GM19099 (cell line): ENCODE measurements around the gene ROPN1.
A peak's percentile ranks its signal among the peaks of the same experiment; 100 is the strongest.

Experiments
- POLR2A ChIP-seq: IDR thresholded peaks from 3 replicates; pipeline ENCODE4 v1.6.1; 2011; ENCODE audit warnings: low read depth; ENCODE audit not compliant: insufficient read length; ENCODE audit errors: extremely low read depth

ROPN1 gene

DNA sequence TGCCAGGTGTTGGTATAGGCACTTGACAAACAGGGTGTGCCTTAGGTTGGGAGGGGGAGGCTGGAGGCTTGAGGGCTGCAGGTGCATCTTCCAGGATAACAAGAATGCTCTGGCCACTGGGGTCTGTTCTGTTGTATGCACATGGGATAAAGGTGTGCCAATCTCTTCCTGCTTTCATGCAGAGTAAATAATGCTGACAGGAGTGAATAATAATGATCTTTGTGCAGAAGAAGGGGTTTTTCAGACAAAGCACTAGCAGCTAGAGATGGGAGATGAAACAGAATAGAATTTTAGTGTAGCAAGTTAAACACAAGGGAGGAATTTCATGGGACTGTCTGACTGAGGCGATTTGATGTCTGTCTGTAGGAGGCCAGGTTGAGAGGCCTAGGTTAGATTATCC lies 1.9 kb upstream of the ROPN1 start:
- no peak for TF ChIP-seq POLR2A

DNA sequence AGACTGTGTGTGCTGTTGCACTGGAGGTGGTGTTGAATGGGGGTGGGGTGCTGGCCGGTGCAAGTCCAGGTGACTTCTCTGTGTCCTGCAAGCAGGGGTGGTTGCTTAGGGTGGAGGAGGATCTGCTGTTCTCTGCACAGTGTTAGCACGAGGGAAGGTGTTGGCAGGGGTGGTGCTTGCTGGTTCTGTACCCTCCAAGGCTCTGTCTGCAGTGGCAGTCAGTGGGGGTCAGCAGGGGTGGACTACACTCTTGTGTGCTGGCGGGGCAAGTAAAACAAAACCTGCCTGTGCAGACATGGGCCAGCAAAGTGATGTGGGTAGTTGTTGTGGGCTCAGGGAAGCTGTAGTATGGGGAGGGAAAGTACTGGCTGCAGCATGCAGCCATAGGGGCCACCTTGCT lies 5.5 kb downstream of the ROPN1 start:
- no peak for TF ChIP-seq POLR2A

DNA sequence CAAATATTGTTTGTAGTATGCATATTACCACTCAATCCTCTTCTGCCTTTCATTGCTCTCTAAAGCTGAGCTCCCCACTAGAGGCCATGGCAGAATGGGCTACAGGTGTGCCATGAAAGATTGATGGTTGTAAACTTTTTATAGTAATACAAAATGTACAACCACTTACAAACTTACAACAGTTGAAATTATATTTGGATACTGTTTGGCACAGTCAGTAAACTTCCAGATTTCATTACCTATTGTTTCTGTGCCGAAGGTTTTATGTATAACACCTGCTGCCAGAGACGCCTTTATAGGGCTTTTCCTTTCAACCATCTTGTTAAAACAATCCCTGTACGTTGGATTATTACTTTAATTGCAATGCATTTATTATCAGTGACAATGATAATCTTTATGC lies 7.0 kb downstream of the ROPN1 start:
- no peak for TF ChIP-seq POLR2A

DNA sequence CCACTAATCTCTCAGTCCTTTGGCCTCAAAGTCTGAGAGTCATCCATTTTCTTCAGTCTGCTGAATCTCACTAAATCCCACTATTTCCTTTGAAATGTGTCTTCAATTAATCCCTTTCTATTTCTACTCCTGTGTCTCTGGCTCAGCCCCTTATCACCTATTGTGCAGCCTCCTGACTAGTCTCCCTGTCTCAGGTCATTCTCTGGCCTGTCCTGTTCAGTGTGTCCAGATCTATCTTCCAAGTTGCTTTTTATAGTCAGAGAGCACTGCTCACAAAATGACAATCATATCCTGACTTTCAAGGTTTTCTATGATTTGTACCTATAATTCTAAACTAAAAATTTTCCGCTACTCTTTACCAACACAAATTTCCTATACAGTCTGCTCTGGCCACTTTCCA lies 7.6 kb downstream of the ROPN1 start:
- no peak for TF ChIP-seq POLR2A

DNA sequence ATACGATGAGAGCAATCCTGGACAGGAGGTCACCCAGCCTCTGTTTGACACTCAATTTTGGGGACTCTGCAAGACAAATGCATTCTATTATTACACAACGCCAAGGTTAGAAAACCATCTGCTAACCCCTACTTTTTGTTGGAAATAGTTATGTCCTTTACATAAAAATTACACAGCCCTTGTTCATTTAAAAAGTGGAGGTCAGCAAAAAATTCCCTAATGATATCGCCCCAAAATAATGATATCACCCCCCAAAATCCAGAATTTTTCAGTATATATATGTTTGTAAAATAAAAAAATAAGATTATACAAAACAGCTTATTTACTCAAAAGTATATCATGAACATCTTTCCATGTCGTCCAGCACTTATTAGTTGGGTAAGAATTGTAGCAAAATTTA lies 11.4 kb downstream of the ROPN1 start:
- TF ChIP-seq POLR2A = no peak

DNA sequence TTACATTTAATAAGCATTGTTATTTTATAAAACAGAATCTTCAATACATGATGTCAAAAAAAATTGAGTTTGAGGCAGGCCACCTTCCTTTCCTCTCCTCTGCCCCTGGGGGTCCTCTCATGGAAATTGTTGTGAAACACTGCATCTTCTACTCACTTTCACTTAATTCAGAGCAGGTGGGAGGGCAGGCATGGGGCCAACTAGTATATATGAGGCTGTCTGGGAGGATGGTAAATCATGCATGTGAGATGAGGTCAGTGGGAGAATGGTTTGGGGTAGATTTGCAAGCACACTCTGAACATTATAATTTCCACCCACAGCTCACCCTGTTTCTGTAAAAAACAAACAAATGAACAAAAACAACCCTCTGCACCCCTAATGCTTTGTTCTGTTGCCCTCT lies 20.5 kb downstream of the ROPN1 start:
- no peak for TF ChIP-seq POLR2A

DNA sequence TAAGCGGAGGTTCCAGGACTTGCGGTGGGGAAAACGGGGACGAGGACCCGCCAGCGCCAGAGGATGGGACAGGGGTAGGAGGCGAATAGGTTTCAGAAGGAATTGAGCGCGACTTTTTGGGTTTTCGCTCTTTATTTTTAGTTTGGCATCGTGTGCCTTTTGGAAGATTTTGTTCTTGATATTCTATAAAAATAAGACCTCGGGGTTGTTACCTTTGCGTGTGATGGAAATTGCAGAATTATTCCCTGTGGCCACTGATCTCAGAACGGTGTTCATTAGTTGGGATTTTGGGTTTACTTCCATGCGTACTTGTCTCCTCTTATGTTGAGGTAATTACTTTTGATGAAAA lies 30.4 kb downstream of the ROPN1 start:
- TF ChIP-seq POLR2A = no peak

DNA sequence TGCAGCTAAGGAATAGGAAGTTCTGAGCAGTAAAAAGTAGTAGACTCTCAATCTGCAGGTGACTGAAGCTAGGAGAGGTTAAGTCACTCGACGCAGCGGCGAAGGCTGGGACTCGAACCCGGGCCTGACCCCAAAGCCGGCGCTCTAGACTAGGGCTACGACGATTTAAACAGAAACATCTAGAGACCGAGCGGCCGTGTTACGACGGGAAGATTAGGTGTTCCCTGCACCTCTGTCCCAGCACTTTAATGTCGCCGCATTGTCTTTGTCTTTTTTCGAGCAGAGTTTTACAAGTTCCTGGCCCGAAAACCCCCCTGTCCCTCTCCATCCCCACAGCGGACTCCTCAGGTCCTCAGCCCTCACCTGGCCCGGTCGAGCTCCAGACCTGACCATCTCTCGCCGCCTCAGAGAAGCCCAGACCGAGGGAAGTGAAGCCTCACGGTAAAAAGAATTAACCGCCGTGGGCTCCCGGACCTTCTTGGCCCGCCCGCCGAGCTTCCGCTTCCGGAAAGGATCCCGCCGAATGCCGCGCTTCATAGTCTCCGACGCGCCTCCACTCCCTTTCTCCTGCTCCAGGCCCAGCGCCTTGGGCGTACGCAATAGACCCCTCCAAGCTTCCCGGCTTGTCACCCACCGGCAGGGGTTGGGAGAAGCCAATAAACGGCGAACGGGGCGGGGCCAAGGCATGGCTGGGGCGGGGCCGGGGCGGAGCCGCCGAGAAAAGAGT lies 31.0 kb downstream of the ROPN1 start, which contains the start of gene CCDC14:
Gene CCDC14, minus strand, starts transcription at position 449 of the 727 bp plus-strand sequence. Its CDS starts 56 bp downstream, at position 393.
- peak; percentile 77 for TF ChIP-seq POLR2A

DNA sequence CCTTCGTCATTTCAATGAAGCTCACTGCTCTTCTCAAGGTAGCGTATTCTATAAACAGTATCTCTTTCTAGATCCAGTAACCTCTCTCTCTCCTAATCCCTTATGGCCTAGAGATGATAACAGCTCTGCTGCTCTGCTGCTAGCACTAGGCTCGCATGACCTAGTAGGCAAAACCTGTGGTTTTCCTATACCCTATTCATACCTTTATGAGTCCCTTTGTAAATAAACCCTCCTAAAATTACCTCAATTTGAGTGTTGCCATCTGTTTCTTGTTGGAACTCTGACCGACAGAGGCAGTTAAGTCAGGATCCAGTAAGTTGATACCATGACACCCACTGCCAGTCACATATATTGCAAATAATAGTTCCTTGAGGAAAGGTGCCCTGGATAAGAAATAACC lies 38.2 kb downstream of the ROPN1 start:
- TF ChIP-seq POLR2A = no peak

DNA sequence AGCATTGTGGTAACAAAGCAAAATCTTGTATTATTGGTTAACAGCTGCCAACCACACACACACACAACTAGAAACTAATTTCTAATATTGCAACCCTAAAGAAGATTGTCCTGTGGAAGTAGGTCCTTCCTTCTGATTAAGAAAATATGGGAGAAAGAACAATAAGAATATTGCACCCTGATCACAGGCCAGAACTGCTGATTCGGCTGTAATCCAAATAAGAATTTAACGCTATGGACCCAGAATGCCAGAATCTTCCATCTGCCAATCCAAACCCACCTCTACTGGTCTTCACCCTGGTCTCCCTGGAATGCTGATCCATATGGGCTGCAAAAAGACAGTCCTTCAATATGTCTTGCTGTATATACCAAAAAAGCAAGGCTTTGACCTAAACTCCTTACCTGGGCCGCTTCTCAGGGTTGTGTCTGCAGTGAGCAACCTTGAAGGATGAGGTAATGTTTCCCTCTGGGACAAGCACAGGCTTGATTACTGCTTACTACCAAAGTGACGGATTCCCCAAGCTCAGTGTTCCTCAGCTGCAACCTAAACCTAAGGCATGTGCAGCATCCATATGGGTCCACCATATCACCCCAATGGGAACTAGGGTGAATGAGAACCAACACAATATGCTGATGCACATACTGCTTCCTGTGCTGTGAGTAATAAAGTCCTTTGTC lies 38.9 kb downstream of the ROPN1 start:
- no peak for TF ChIP-seq POLR2A

DNA sequence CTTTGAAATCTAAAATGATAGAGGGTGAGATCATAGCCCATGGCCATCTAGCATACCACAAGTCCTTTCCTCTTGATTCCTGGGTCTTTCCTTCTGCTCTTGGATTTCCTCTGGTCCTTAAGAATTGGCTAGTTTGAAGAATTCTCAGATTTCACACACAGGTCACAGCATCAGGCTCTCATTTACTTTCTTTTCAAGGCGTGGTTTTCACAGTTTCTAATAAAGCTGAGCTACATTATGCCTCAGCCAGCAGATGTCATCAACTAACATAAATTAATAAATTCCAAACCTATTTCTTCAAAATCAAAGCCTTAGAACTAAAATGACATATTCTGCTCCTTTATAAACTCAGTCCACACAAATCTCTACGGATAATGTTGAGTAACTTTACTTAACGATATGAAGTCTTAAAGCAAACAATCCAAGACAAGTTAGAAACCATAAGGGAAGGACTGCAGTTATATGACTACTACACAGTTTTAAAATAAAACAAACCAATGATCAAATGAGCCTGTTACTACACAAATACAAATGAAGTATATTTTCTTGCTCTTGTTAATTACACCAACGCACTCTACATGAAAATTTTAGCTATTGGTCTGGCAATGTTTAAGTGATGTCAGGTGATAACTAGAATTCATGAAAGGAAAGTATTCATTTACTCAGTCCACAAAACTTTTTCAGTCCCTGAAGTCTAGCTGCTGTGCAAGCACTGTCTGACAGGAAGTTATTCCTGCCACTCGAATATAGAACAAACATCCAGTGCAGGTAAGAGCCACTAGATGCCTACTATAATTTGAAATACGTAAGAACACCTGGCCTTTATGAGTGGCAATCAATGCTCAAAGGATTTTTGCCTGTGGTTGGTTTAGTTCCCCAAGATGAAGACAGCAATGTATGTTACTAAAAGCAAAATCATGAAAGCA lies 40.1 kb downstream of the ROPN1 start:
- no peak for TF ChIP-seq POLR2A

DNA sequence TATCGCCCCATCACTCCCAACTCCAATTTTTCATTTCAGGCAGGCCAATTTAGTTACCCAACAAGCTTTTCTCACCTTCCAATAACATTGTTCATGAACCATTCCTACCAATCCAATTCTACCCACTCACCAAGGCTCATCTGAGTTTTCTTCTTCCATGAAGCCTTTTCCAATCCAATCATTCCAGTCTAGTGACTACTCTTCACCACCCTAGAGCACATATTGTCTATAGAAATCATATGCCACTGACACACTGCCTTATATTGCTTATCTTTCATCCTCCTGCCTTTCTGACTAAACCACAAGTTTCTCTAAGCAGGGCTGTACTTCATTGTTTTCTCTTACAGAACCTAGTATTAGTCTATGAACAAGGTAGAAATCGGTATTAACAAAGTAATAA lies 42.3 kb downstream of the ROPN1 start:
- TF ChIP-seq POLR2A = no peak

DNA sequence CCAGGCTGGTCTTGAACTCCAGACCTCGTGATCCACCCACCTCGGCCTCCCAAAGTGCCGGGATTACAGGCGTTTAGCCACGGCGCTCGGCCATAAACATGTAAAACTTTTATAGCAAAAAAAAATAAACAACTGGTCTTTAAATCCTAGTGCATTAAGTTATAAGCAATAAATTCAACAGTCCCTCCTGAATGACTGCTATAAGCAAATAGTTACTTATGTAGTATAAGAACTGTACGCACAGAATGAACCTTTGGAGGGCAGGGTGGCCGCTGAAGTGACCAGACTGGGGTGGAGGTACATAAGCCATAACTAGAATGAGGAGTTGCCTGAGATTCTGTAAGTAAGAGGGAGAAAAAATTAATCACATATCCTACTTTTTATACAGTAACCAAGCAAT lies 43.5 kb downstream of the ROPN1 start:
- no peak for TF ChIP-seq POLR2A

DNA sequence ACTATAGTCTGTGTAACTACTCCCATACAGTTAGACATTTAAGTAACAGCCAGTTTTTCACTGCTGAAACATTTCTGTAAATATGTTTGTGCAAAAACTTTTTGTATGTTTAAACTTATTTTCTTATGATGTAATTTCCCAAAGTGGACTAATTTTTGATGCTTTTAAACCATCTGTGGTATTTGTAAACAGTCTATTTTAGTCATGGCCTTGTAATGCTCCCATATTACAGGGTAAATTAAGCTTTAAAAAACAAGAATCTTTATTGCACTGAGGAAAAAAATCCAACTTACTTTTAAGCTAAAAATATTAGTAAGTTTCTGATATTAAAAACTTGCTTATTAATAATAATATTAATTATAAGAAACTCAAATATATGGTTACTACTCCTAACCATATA lies 44.4 kb downstream of the ROPN1 start:
- TF ChIP-seq POLR2A = no peak

DNA sequence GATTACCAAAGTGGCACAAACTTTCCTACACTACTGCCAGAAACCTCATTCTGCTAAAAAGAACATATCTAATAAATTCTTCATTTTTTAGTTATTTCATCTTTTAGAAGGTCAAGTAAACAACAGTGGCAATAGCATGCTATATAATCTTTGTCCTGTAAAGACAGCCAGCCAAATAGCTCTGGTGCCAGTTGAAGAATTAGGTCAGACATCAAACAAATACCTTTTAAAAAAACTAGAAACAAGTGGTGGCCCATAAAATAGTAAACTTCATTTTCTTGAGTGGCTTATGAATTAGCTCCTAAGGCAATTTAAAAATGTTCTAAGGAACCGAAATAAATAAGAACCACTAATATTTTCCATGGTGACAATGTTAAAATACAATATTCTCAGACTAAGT lies 50.4 kb downstream of the ROPN1 start:
- TF ChIP-seq POLR2A = no peak
